MM.1S (cell line): ENCODE measurements around the gene STK39.

Experiments
- EZH2 ChIP-seq: fragments of 300-600 bp; sonication (generic); optimal IDR thresholded peaks from 2 replicates; pipeline ENCODE3; 2017; ENCODE audit warnings: low read depth, mild to moderate bottlenecking, antibody characterized with exemption, low read length, mixed read lengths
- EZH2phosphoT487 ChIP-seq: fragments of 300-600 bp; sonication (generic); IDR thresholded peaks from 2 replicates; pipeline ENCODE4 v1.6.1; 2018; ENCODE audit warnings: antibody characterized with exemption, low read length
- TF ChIP-seq, protein P1 (sequence below): fragments of 300-600 bp; sonication (generic); IDR thresholded peaks from 2 replicates; pipeline ENCODE4 v1.5.1; 2016; ENCODE audit warnings: antibody characterized with exemption, low read length, mixed read lengths

DNA sequence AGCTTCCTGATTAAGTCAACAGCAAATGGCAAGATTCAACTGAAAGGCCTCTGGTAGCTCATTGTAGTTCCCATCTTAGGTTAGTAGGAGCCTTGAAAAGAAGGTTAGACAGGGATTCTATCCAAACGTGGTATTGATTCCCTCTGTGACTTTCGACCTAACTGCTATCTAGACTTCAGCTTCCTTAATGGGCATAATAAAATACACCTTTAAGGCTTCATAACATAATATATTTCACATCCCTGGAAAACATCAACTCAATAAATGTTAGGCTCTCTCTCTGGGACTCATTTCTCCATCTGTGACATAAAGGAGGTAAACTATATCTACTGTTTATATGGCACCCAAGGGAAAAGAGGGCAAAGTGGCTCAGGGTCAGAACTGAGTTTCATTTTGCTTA is 60.9 kb downstream of the STK39 start:
- TF ChIP-seq, protein P1, sequence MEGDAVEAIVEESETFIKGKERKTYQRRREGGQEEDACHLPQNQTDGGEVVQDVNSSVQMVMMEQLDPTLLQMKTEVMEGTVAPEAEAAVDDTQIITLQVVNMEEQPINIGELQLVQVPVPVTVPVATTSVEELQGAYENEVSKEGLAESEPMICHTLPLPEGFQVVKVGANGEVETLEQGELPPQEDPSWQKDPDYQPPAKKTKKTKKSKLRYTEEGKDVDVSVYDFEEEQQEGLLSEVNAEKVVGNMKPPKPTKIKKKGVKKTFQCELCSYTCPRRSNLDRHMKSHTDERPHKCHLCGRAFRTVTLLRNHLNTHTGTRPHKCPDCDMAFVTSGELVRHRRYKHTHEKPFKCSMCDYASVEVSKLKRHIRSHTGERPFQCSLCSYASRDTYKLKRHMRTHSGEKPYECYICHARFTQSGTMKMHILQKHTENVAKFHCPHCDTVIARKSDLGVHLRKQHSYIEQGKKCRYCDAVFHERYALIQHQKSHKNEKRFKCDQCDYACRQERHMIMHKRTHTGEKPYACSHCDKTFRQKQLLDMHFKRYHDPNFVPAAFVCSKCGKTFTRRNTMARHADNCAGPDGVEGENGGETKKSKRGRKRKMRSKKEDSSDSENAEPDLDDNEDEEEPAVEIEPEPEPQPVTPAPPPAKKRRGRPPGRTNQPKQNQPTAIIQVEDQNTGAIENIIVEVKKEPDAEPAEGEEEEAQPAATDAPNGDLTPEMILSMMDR = no peak
- TF ChIP-seq EZH2 (no peak), EZH2phosphoT487 (no peak)
